HepG2 (cell line): ENCODE data around the gene INA. TPM values are rescaled to one million over a fixed set of nuclear protein-coding genes. Genes with fewer than 3 reads are reported as not detected.
A peak's percentile ranks its signal among the peaks of the same experiment; 100 is the strongest.

Experiments used
- ATF2 ChIP-seq: sonication (generic); formaldehyde crosslinking; IDR thresholded peaks from 2 replicates; pipeline ENCODE4 v1.4.0; 2020; ENCODE audit warnings: missing genetic modification reagents
- FOSL2 ChIP-seq: sonication (generic); formaldehyde crosslinking; IDR thresholded peaks from 2 replicates; pipeline ENCODE4 v1.4.0; 2020; ENCODE audit warnings: missing genetic modification reagents
- FOXK2 ChIP-seq: fragments of 450-650 bp; IDR thresholded peaks from 2 replicates; pipeline ENCODE4 v1.6.1; 2016
- JUNB ChIP-seq: sonication (generic); formaldehyde crosslinking; IDR thresholded peaks from 2 replicates; pipeline ENCODE4 v1.8.0; 2022; ENCODE audit warnings: missing genetic modification reagents, mild to moderate bottlenecking, borderline replicate concordance
- MAZ ChIP-seq, 2 experiments: sonication (generic) in 1 of 2; formaldehyde crosslinking in 1 of 2; IDR thresholded peaks; 2 replicates each; pipeline versions ENCODE4 v1.5.0 to v1.6.1; 2012 to 2020; ENCODE audit warnings: low read depth in 2 of 2, mild to moderate bottlenecking in 2 of 2, borderline replicate concordance in 1 of 2, improper control_type of control experiment in 1 of 2, low read length in 1 of 2, missing genetic modification reagents in 1 of 2, moderate library complexity in 1 of 2
- MXI1 ChIP-seq: IDR thresholded peaks from 3 replicates; pipeline ENCODE4 v1.6.1; 2012; ENCODE audit warnings: low read depth, low read length, inconsistent platforms, borderline replicate concordance
- PATZ1 ChIP-seq: sonication (generic); formaldehyde crosslinking; IDR thresholded peaks from 2 replicates; pipeline ENCODE4 v1.4.0; 2020; ENCODE audit warnings: missing genetic modification reagents
- TAF15 ChIP-seq: fragments of 200-400 bp; formaldehyde crosslinking; IDR thresholded peaks from one replicate; pipeline ENCODE4 v1.6.1; 2018; ENCODE audit warnings: mild to moderate bottlenecking, low read depth, low read length; ENCODE audit not compliant: poor library complexity, severe bottlenecking
- TBP ChIP-seq: sonication (generic); formaldehyde crosslinking; IDR thresholded peaks from 2 replicates; pipeline ENCODE4 v1.5.0; 2020; ENCODE audit warnings: missing genetic modification reagents
- ZBTB2 ChIP-seq: sonication (generic); formaldehyde crosslinking; IDR thresholded peaks from 2 replicates; pipeline ENCODE4 v1.8.0; 2022; ENCODE audit warnings: low read depth, missing genetic modification reagents
- ZBTB38 ChIP-seq: sonication (generic); formaldehyde crosslinking; IDR thresholded peaks from 2 replicates; pipeline ENCODE4 v1.5.1; 2020; ENCODE audit warnings: mild to moderate bottlenecking, missing genetic modification reagents
- ZNF124 ChIP-seq: sonication (generic); formaldehyde crosslinking; IDR thresholded peaks from 2 replicates; pipeline ENCODE4 v1.4.0; 2020; ENCODE audit warnings: missing genetic modification reagents
- ZNF138 ChIP-seq: sonication (generic); formaldehyde crosslinking; IDR thresholded peaks from 2 replicates; pipeline ENCODE4 v1.5.0; 2020; ENCODE audit warnings: mild to moderate bottlenecking, low read depth, missing genetic modification reagents
- ZNF414 ChIP-seq: sonication (generic); formaldehyde crosslinking; IDR thresholded peaks from 2 replicates; pipeline ENCODE4 v1.5.0; 2020; ENCODE audit warnings: missing genetic modification reagents
- ZNF446 ChIP-seq: sonication (generic); formaldehyde crosslinking; IDR thresholded peaks from 2 replicates; pipeline ENCODE4 v1.5.0; 2020; ENCODE audit warnings: mild to moderate bottlenecking, missing genetic modification reagents
- ZSCAN21 ChIP-seq: sonication (generic); formaldehyde crosslinking; IDR thresholded peaks from 2 replicates; pipeline ENCODE4 v1.8.0; 2022; ENCODE audit warnings: mild to moderate bottlenecking, missing genetic modification reagents, moderate library complexity, borderline replicate concordance
- ZSCAN22 ChIP-seq: sonication (generic); formaldehyde crosslinking; IDR thresholded peaks from 2 replicates; pipeline ENCODE4 v1.4.0; 2020; ENCODE audit warnings: mild to moderate bottlenecking, missing genetic modification reagents
- polyA plus RNA-seq, 8 experiments: library from polyadenylated mRNA; depleted of rRNA in 3 of 8; stranded (reverse) in 7 of 8; unstranded in 1 of 8; fragments of >200 nt; fragmentation: Illumina TruSeq in 4 of 8; extraction: Trizol in 4 of 8; gene quantifications; 2 replicates each; pipeline versions ENCODE4 v1.2.1 to v1.2.3, GENCODE V29; 2011 to 2016; ENCODE audit warnings: low read depth in 4 of 8, missing spikeins in 1 of 8, mixed read lengths in 1 of 8; ENCODE audit not compliant: insufficient read depth in 1 of 8
- total RNA-seq, 5 experiments: library from RNA; depleted of rRNA; stranded (reverse); fragments of >200 nt; fragmentation: Illumina TruSeq; extraction: Trizol; gene quantifications; 2 replicates each; pipeline ENCODE4 v1.2.3, GENCODE V29; 2016; ENCODE audit warnings: low read depth in 1 of 5
- TF ChIP-seq, protein P1 (sequence below): IDR thresholded peaks from 2 replicates; pipeline ENCODE4 v1.6.1; 2018; ENCODE audit warnings: missing genetic modification reagents, mild to moderate bottlenecking, missing compliant biosample characterization
- TF ChIP-seq, protein P2 (sequence below): sonication (generic); formaldehyde crosslinking; IDR thresholded peaks from 2 replicates; pipeline ENCODE4 v1.4.0; 2020; ENCODE audit warnings: missing genetic modification reagents
- TF ChIP-seq, protein P3 (sequence below): sonication (generic); formaldehyde crosslinking; IDR thresholded peaks from 2 replicates; pipeline ENCODE4 v1.5.1; 2020; ENCODE audit warnings: missing genetic modification reagents, mild to moderate bottlenecking, borderline replicate concordance

Gene INA
- total and polyA plus RNA-seq, 2 of the 13 experiments (the other 11 are each of a cell fraction or from before 2014, with no cell fraction given), result 0.04 to 0.13 TPM

DNA sequence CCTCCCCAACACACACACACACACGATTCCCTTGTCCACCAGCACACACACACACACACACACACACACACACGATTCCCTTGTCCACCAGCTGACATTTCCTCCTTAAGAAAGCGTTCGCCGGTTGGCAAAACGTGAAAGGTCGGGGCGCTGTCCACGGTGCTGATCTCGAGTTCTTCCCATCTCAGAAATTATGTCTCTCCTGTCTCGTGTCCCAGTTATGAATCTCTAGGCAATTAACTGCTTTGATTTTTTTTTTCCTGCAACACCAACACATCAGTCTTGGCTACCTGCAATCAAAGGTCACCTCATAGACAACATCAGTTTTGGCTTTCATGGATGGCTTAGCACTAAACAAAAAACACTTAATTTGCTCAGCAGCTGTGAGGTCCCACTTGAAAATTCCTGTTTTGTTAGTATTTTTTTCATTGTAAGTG is 1.9 kb downstream of the INA start (continued):
- TF ChIP-seq FOXK2, result no peak
- peak; percentile 41; the same call in 1 of the 2 replicates for TF ChIP-seq ATF2 (CRISPR knock-in tag)
- TF ChIP-seq TAF15, result no peak
- 0 out of 2 replicates have a peak, but pooled peaks have one; percentile 23 for TF ChIP-seq ZSCAN21 (CRISPR knock-in tag)
- TF ChIP-seq TBP (CRISPR knock-in tag), result no peak
- TF ChIP-seq, protein P1, sequence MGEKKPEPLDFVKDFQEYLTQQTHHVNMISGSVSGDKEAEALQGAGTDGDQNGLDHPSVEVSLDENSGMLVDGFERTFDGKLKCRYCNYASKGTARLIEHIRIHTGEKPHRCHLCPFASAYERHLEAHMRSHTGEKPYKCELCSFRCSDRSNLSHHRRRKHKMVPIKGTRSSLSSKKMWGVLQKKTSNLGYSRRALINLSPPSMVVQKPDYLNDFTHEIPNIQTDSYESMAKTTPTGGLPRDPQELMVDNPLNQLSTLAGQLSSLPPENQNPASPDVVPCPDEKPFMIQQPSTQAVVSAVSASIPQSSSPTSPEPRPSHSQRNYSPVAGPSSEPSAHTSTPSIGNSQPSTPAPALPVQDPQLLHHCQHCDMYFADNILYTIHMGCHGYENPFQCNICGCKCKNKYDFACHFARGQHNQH (CRISPR knock-in tag), result no peak
- TF ChIP-seq MXI1, result no peak
- no peak for TF ChIP-seq ZNF414 (CRISPR knock-in tag)
- TF ChIP-seq FOSL2 (CRISPR knock-in tag), result 0 out of 2 replicates have a peak, but pooled peaks have one; percentile 22
- 0 out of 2 replicates have a peak, but pooled peaks have one; percentile 20 for TF ChIP-seq ZBTB38 (CRISPR knock-in tag)
- no peak for TF ChIP-seq ZNF138
- TF ChIP-seq, protein P2, sequence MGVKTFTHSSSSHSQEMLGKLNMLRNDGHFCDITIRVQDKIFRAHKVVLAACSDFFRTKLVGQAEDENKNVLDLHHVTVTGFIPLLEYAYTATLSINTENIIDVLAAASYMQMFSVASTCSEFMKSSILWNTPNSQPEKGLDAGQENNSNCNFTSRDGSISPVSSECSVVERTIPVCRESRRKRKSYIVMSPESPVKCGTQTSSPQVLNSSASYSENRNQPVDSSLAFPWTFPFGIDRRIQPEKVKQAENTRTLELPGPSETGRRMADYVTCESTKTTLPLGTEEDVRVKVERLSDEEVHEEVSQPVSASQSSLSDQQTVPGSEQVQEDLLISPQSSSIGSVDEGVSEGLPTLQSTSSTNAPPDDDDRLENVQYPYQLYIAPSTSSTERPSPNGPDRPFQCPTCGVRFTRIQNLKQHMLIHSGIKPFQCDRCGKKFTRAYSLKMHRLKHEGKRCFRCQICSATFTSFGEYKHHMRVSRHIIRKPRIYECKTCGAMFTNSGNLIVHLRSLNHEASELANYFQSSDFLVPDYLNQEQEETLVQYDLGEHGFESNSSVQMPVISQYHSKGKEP, result no peak
- TF ChIP-seq ZNF446 (CRISPR knock-in tag), result peak; percentile 55; the same call in 1 of the 2 replicates
- TF ChIP-seq PATZ1 (CRISPR knock-in tag), result no peak
- TF ChIP-seq ZBTB2 (CRISPR knock-in tag), result no peak
- TF ChIP-seq, protein P3, sequence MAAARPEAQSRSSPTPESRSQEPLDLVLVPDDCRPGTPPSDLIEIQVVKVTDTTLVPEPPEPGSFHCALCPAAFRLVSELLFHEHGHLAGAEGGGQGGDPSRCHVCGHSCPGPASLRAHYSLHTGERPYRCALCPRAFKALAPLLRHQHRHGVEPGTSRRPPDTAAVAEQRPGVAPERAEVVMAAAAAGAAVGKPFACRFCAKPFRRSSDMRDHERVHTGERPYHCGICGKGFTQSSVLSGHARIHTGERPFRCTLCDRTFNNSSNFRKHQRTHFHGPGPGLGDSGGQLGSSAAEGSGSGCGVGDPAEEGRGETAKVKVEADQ, result no peak
- TF ChIP-seq ZNF124 (CRISPR knock-in tag), result no peak
- no peak for TF ChIP-seq MAZ (IDR thresholded peaks at IDR 0.05; ENCODE audit: borderline replicate concordance, low read depth, low read length)
- TF ChIP-seq MAZ (CRISPR knock-in tag; IDR thresholded peaks at IDR 0.05; ENCODE audit: low read depth), result no peak
- no peak for TF ChIP-seq ZSCAN22 (CRISPR knock-in tag)
- TF ChIP-seq JUNB (CRISPR knock-in tag), result peak; percentile 67; the same call in 1 of the 2 replicates
